ENCODE data around the gene KRTAP10-12. TPM values are rescaled to one million over a fixed set of nuclear protein-coding genes. Genes with fewer than 3 reads are reported as not detected.
"Not testable (repeated sequence)": the region's sequence is repeated elsewhere in the genome, so short reads cannot be mapped to it uniquely, and the experiment has no call there.

Gene KRTAP10-12
- total and polyA plus RNA-seq, 4 experiments from 2014 or later = not detected

- H3K27me3 ChIP-seq (ENCODE audit: insufficient read depth, low read length) = no peaks in the 10 kb centered on the region
- peaks cover 3 to 10% of the 10 kb centered on the region in 2 donors for H3K27me3 Mint-ChIP-seq
- H3K27ac Mint-ChIP-seq = peak overlapping the region in 1 of 7 donors; percentile 68
- DNase-seq = no peak
- H3K36me3 ChIP-seq (ENCODE audit: insufficient read depth, low read length) = no peaks in the 10 kb centered on the region
- H3K4me3 ChIP-seq (ENCODE audit: low read length in 2 of 2) = no peak overlapping the region
- H3K9me3 ChIP-seq (ENCODE audit: control insufficient read depth in 1 of 2, low read length in 2 of 2) = no peaks in the 10 kb centered on the region
- no peaks in the 10 kb centered on the region for H3K4me1 ChIP-seq (ENCODE audit: insufficient read depth, low read length)
- intact Hi-C loops (cut with micrococcal nuclease) = no loop called here
- POLR2A ChIA-PET (ENCODE audit: partially characterized antibody) = no interaction called here
- H3K9me3 Mint-ChIP-seq = peaks cover 0 to 3% (median 0%) of the 10 kb centered on the region in 8 donors
- no peaks in the 10 kb centered on the region for H3K36me3 Mint-ChIP-seq
- H3K4me1 Mint-ChIP-seq = peaks cover 0 to 7% (median 4%) of the 10 kb centered on the region in 4 donors
- H3K4me3 Mint-ChIP-seq = no peak overlapping the region
- H3K27ac ChIP-seq (ENCODE audit: low read depth, low read length) = no peak overlapping the region
- CTCF ChIA-PET (ENCODE audit: partially characterized antibody) = interaction anchor here (2.6 kb wide), 1 partner anchor 174 kb away, joined by 7 read pairs; no protein-coding TSS in a partner anchor
These were observed 12.9 kb upstream of the KRTAP10-12 start for GRCh38 chr21:44684077-44684476.

- Histone ChIP-seq H3K9me3 (ENCODE audit: control insufficient read depth in 1 of 2, low read length in 2 of 2) (no peaks in the 10 kb centered on the region), H3K27me3 (ENCODE audit: insufficient read depth, low read length) (no peaks in the 10 kb centered on the region), H3K36me3 (ENCODE audit: insufficient read depth, low read length) (no peaks in the 10 kb centered on the region), H3K27ac (ENCODE audit: low read depth, low read length) (no peak overlapping the region), H3K4me3 (ENCODE audit: low read length in 2 of 2) (no peak overlapping the region), H3K4me1 (ENCODE audit: insufficient read depth, low read length) (no peaks in the 10 kb centered on the region)
- Mint-ChIP-seq H3K27me3 (peaks cover 3 to 10% of the 10 kb centered on the region in 2 donors), H3K4me1 (peaks cover 0 to 7% (median 4%) of the 10 kb centered on the region in 4 donors), H3K9me3 (peaks cover 0 to 3% (median 0%) of the 10 kb centered on the region in 8 donors), H3K4me3 (no peak overlapping the region), H3K36me3 (no peaks in the 10 kb centered on the region), H3K27ac (peak overlapping the region in 1 of 7 donors; percentile 68)
- DNase-seq = no peak
- ChIA-PET POLR2A (ENCODE audit: partially characterized antibody) (no interaction called here), CTCF (ENCODE audit: partially characterized antibody) (interaction anchor here (2.6 kb wide), 1 partner anchor 174 kb away, joined by 7 read pairs; no protein-coding TSS in a partner anchor)
- intact Hi-C loops (cut with micrococcal nuclease) = no loop called here
These were observed 12.5 kb upstream of the KRTAP10-12 start for GRCh38 chr21:44684483-44684882.

- DNase-seq; H3K36me3 ChIP-seq (ENCODE audit: insufficient read depth, low read length); H3K4me3 ChIP-seq (ENCODE audit: low read length in 2 of 2); H3K4me3 Mint-ChIP-seq; H3K27me3 ChIP-seq (ENCODE audit: insufficient read depth, low read length); POLR2A ChIA-PET (ENCODE audit: partially characterized antibody); H3K36me3 Mint-ChIP-seq; H3K9me3 Mint-ChIP-seq; intact Hi-C loops (cut with micrococcal nuclease); H3K9me3 ChIP-seq (ENCODE audit: control insufficient read depth in 1 of 2, low read length in 2 of 2); H3K4me1 Mint-ChIP-seq; H3K27ac ChIP-seq (ENCODE audit: low read depth, low read length); H3K27ac Mint-ChIP-seq; H3K4me1 ChIP-seq (ENCODE audit: insufficient read depth, low read length): not testable (repeated sequence)
- CTCF ChIA-PET (ENCODE audit: partially characterized antibody) = interaction anchor here (1.1 to 2.6 kb wide), 2 partner anchors 27 to 175 kb away, joined by 3 to 7 read pairs; partner anchors contain the start of gene KRTAP12-3
- H3K27me3 Mint-ChIP-seq = peaks cover 6 to 10% of the 10 kb centered on the region in 2 donors
These were observed 11.9 kb upstream of the KRTAP10-12 start for GRCh38 chr21:44685050-44685449.

- Histone ChIP-seq H3K27me3 (ENCODE audit: insufficient read depth, low read length) (no peaks in the 10 kb centered on the region), H3K4me1 (ENCODE audit: insufficient read depth, low read length) (no peaks in the 10 kb centered on the region), H3K4me3 (ENCODE audit: low read length in 2 of 2) (no peak overlapping the region), H3K36me3 (ENCODE audit: insufficient read depth, low read length) (no peaks in the 10 kb centered on the region), H3K27ac (ENCODE audit: low read depth, low read length) (no peak overlapping the region), H3K9me3 (ENCODE audit: control insufficient read depth in 1 of 2, low read length in 2 of 2) (no peaks in the 10 kb centered on the region)
- Mint-ChIP-seq H3K9me3 (no peaks in the 10 kb centered on the region), H3K27ac (peak overlapping the region in 2 of 7 donors; percentile 43 to 75), H3K27me3 (peaks cover 6 to 10% of the 10 kb centered on the region in 2 donors), H3K4me1 (peaks cover 0 to 7% (median 4%) of the 10 kb centered on the region in 4 donors), H3K4me3 (no peak overlapping the region), H3K36me3 (no peaks in the 10 kb centered on the region)
- ChIA-PET POLR2A (ENCODE audit: partially characterized antibody) (no interaction called here), CTCF (ENCODE audit: partially characterized antibody) (interaction anchor here (1.1 kb wide), 1 partner anchor 28 kb away, joined by 3 read pairs; the partner anchor contains the start of gene KRTAP12-3)
- intact Hi-C loops (cut with micrococcal nuclease) = no loop called here
- DNase-seq = no peak
These were observed 10.8 kb upstream of the KRTAP10-12 start for GRCh38 chr21:44686000-44686781.

GRCh38 chr21:44686843-44687561 lies 10.0 kb upstream of the KRTAP10-12 start:
- H3K9me3 ChIP-seq (ENCODE audit: control insufficient read depth in 1 of 2, low read length in 2 of 2) = no peaks in the 10 kb centered on the region
- Mint-ChIP-seq H3K9me3 (peaks cover 0 to 3% (median under 1%) of the 10 kb centered on the region in 8 donors), H3K4me1 (peaks cover 5 to 11% (median 6%) of the 10 kb centered on the region in 4 donors), H3K27ac (peak overlapping the region in 2 of 7 donors; percentile 43 to 65), H3K27me3 (peaks cover 6 to 10% of the 10 kb centered on the region in 2 donors), H3K36me3 (no peaks in the 10 kb centered on the region), H3K4me3 (no peak overlapping the region)
- ChIA-PET POLR2A (ENCODE audit: partially characterized antibody) (no interaction called here), CTCF (ENCODE audit: partially characterized antibody) (no interaction called here)
- intact Hi-C loops (cut with micrococcal nuclease) = no loop called here
- H3K36me3 ChIP-seq (ENCODE audit: insufficient read depth, low read length) = no peaks in the 10 kb centered on the region
- no peak for DNase-seq
- H3K27ac ChIP-seq (ENCODE audit: low read depth, low read length) = no peak overlapping the region
- H3K4me1 ChIP-seq (ENCODE audit: insufficient read depth, low read length) = no peaks in the 10 kb centered on the region
- no peaks in the 10 kb centered on the region for H3K27me3 ChIP-seq (ENCODE audit: insufficient read depth, low read length)
- H3K4me3 ChIP-seq (ENCODE audit: low read length in 2 of 2) = no peak overlapping the region

GRCh38 chr21:44687671-44688070 lies 9.3 kb upstream of the KRTAP10-12 start:
- Mint-ChIP-seq H3K9me3 (peaks cover 0 to 10% (median 6%) of the 10 kb centered on the region in 8 donors), H3K27me3 (peaks cover 6 to 10% of the 10 kb centered on the region in 2 donors), H3K36me3 (peaks cover under 1 to 4% of the 10 kb centered on the region in 2 donors), H3K4me3 (no peak overlapping the region), H3K4me1 (peaks cover 5 to 9% (median 7%) of the 10 kb centered on the region in 4 donors), H3K27ac (no peak overlapping the region)
- no peaks in the 10 kb centered on the region for H3K9me3 ChIP-seq (ENCODE audit: control insufficient read depth in 1 of 2, low read length in 2 of 2)
- H3K36me3 ChIP-seq (ENCODE audit: insufficient read depth, low read length) = no peaks in the 10 kb centered on the region
- no peaks in the 10 kb centered on the region for H3K27me3 ChIP-seq (ENCODE audit: insufficient read depth, low read length)
- ChIA-PET POLR2A (ENCODE audit: partially characterized antibody) (no interaction called here), CTCF (ENCODE audit: partially characterized antibody) (no interaction called here)
- H3K27ac ChIP-seq (ENCODE audit: low read depth, low read length) = no peak overlapping the region
- intact Hi-C loops (cut with micrococcal nuclease) = no loop called here
- H3K4me1 ChIP-seq (ENCODE audit: insufficient read depth, low read length) = no peaks in the 10 kb centered on the region
- DNase-seq = no peak
- no peak overlapping the region for H3K4me3 ChIP-seq (ENCODE audit: low read length in 2 of 2)

GRCh38 chr21:44689740-44690139 lies 7.2 kb upstream of the KRTAP10-12 start:
- not testable (repeated sequence) for H3K36me3 Mint-ChIP-seq

More at GRCh38 chr21:44689740-44690139, 7.2 kb upstream of the KRTAP10-12 start:
- H3K4me1 Mint-ChIP-seq = peaks cover 5 to 15% (median 10%) of the 10 kb centered on the region in 4 donors
- H3K27ac ChIP-seq (ENCODE audit: low read depth, low read length); intact Hi-C loops (cut with micrococcal nuclease); H3K9me3 ChIP-seq (ENCODE audit: control insufficient read depth in 1 of 2, low read length in 2 of 2); H3K36me3 ChIP-seq (ENCODE audit: insufficient read depth, low read length); POLR2A ChIA-PET (ENCODE audit: partially characterized antibody); H3K27me3 ChIP-seq (ENCODE audit: insufficient read depth, low read length); DNase-seq; H3K4me3 Mint-ChIP-seq; CTCF ChIA-PET (ENCODE audit: partially characterized antibody); H3K27me3 Mint-ChIP-seq; H3K4me1 ChIP-seq (ENCODE audit: insufficient read depth, low read length); H3K4me3 ChIP-seq (ENCODE audit: low read length in 2 of 2): not testable (repeated sequence)
- peak overlapping the region in 1 of 7 donors; percentile 66 for H3K27ac Mint-ChIP-seq
- peaks cover 0 to 19% (median 10%) of the 10 kb centered on the region in 8 donors for H3K9me3 Mint-ChIP-seq

Data from CD4-positive, alpha-beta memory T cell (primary cell).